HepG2 (cell line): ENCODE measurements around the gene SLC39A2. TPM values are rescaled to one million over a fixed set of nuclear protein-coding genes. Genes with fewer than 3 reads are reported as not detected.

Source experiments
- ATAC-seq: fragments of 200-7000 bp; cut with Tn5 transposase; 3 replicates; pipeline ENCODE4 v1.9.1; 2020; ENCODE audit warnings: mild to moderate bottlenecking, moderate library complexity
- BruUV-seq: library from RNA; stranded (reverse); fragments of 400-500 nt; replicated peaks from 2 replicates; lab custom pipeline; 2021; lab: Mats Ljungman, UMichigan
- CTCF ChIA-PET: fragments of 300-600 bp; formaldehyde crosslinking; extraction: SDS; loops from one replicate; lab custom pipeline; 2021; ENCODE audit warnings: low total read pairs, inconsistent platforms, low intra/inter-chr PET ratio; lab: Yijun Ruan, JAX
- POLR2A ChIA-PET: fragments of 350-600 bp; sonication (Branson Sonifier 250); formaldehyde crosslinking; loops from one replicate; lab custom pipeline; 2020; ENCODE audit warnings: antibody characterized with exemption, inconsistent platforms; lab: Yijun Ruan, JAX
- DNase-seq: peaks from one replicate; pipeline ENCODE4 v3.0.0-alpha.2; 2015; ENCODE audit warnings: low spot score
- FAIRE-seq: peaks from 3 replicates; lab custom pipeline; 2011; peaks lifted over from hg19 to GRCh38; lab: Jason Lieb, UNC
- H2AFZ ChIP-seq: one replicate; pipeline ENCODE4 v1.6.1; 2011; ENCODE audit warnings: low read length, inconsistent platforms
- H3K27ac ChIP-seq: fragments of 300-600 bp; 3 replicates; pipeline ENCODE4 v1.8.0; 2011; ENCODE audit warnings: mixed run types, mild to moderate bottlenecking, mixed read lengths, low read length, inconsistent platforms; ENCODE audit not compliant: insufficient read depth; ENCODE audit errors: extremely low read length
- H3K27me3 ChIP-seq, 2 experiments: fragments of 200-600 bp in 1 of 2; 2 replicates in 1 of 2; 3 replicates in 1 of 2; pipeline versions ENCODE4 v1.6.0 to v1.8.0; 2011; ENCODE audit warnings: low read length in 2 of 2, mild to moderate bottlenecking in 2 of 2, moderate library complexity in 2 of 2, inconsistent platforms in 1 of 2; ENCODE audit not compliant: insufficient read depth in 2 of 2, control insufficient read depth in 1 of 2
- H3K36me3 ChIP-seq, 2 experiments: fragments of 200-600 bp in 1 of 2; replicated peaks in 1 of 2; 2 replicates in 1 of 2; 3 replicates in 1 of 2; pipeline versions ENCODE4 v1.5.1 to v1.8.0; 2011; ENCODE audit warnings: low read length in 2 of 2, inconsistent platforms in 1 of 2; ENCODE audit not compliant: insufficient read depth in 2 of 2, control insufficient read depth in 1 of 2
- H3K4me1 ChIP-seq: 2 replicates; pipeline ENCODE4 v1.5.1; 2012; ENCODE audit warnings: low read length, inconsistent platforms; ENCODE audit not compliant: insufficient read depth
- H3K4me2 ChIP-seq: 2 replicates; pipeline ENCODE4 v1.6.0; 2011; ENCODE audit warnings: low read depth, low read length, inconsistent platforms
- H3K4me3 ChIP-seq, 3 experiments: fragments of 200-600 bp in 1 of 3; sonication (generic), shearing (Covaris generic) in 1 of 3; replicated peaks in 1 of 3; 2 replicates each; pipeline ENCODE4 v1.5.1; 2011 to 2016; ENCODE audit warnings: low read length in 3 of 3, inconsistent platforms in 2 of 3, low read depth in 2 of 3, mild to moderate bottlenecking in 2 of 3, control low read depth in 1 of 3, mixed read lengths in 1 of 3; ENCODE audit not compliant: insufficient read depth in 1 of 3
- H3K79me2 ChIP-seq: one replicate; pipeline ENCODE4 v1.6.1; 2011; ENCODE audit warnings: low read length, inconsistent platforms; ENCODE audit not compliant: insufficient read depth
- H3K9ac ChIP-seq: 2 replicates; pipeline ENCODE4 v1.6.0; 2011; ENCODE audit warnings: mild to moderate bottlenecking, low read depth, low read length, inconsistent platforms; ENCODE audit not compliant: insufficient read depth
- H3K9me3 ChIP-seq: 2 replicates; pipeline ENCODE4 v1.5.1; 2012; ENCODE audit warnings: mild to moderate bottlenecking, low read length
- H4K20me1 ChIP-seq: 2 replicates; pipeline ENCODE4 v1.6.0; 2011; ENCODE audit warnings: inconsistent platforms, mild to moderate bottlenecking, low read length, moderate library complexity; ENCODE audit not compliant: insufficient read depth
- KLF6 ChIP-seq: IDR thresholded peaks from 2 replicates; pipeline ENCODE4 v1.8.0; 2016; ENCODE audit warnings: missing biosample characterization, missing genetic modification reagents
- RCOR2 ChIP-seq: IDR thresholded peaks from 2 replicates; pipeline ENCODE4 v1.6.1; 2016; ENCODE audit warnings: missing biosample characterization, missing genetic modification reagents
- RFXANK ChIP-seq: IDR thresholded peaks from 2 replicates; pipeline ENCODE4 v1.6.1; 2016
- SIX4 ChIP-seq: sonication (generic); formaldehyde crosslinking; IDR thresholded peaks from 2 replicates; pipeline ENCODE4 v1.4.0; 2020; ENCODE audit warnings: missing genetic modification reagents
- XBP1 ChIP-seq: sonication (generic); formaldehyde crosslinking; IDR thresholded peaks from 2 replicates; pipeline ENCODE4 v1.5.0; 2020; ENCODE audit warnings: missing genetic modification reagents
- ZNF12 ChIP-seq: sonication (generic); formaldehyde crosslinking; IDR thresholded peaks from 2 replicates; pipeline ENCODE4 v1.5.0; 2020; ENCODE audit warnings: missing genetic modification reagents
- ZNF337 ChIP-seq: sonication (generic); formaldehyde crosslinking; IDR thresholded peaks from 2 replicates; pipeline ENCODE4 v1.5.1; 2020; ENCODE audit warnings: missing genetic modification reagents, low read depth, mild to moderate bottlenecking, borderline replicate concordance
- ZNF350 ChIP-seq: sonication (generic); formaldehyde crosslinking; IDR thresholded peaks from 2 replicates; pipeline ENCODE4 v1.4.0; 2020; ENCODE audit warnings: mild to moderate bottlenecking, low read depth, missing genetic modification reagents, borderline replicate concordance
- ZNF644 ChIP-seq: IDR thresholded peaks from 2 replicates; pipeline ENCODE4 v1.6.1; 2016; ENCODE audit warnings: low read depth
- WGBS: methylation state at CpG from one replicate; pipeline ENCODE4 v1.1.6; 2017; ENCODE audit warnings: low lambda C conversion rate; 5-methylcytosine and 5-hydroxymethylcytosine counted together
- in situ Hi-C: cut with HindIII; loops from 2 replicates; pipeline ENCODE4 v1.10.0; 2017; ENCODE audit warnings: low pct_unique_long_range_greater_than_20kb; ENCODE audit not compliant: extremely low pct_ligation_motif_present
- intact Hi-C: fragments of 100-400 bp; cut with micrococcal nuclease; formaldehyde crosslinking; loops from one replicate; pipeline ENCODE4 v1.10.0; 2022; ENCODE audit not compliant: unreplicated experiment
- polyA plus RNA-seq, 8 experiments: library from polyadenylated mRNA; depleted of rRNA in 3 of 8; stranded (reverse) in 7 of 8; unstranded in 1 of 8; fragments of >200 nt; fragmentation: Illumina TruSeq in 4 of 8; extraction: Trizol in 4 of 8; gene quantifications; 2 replicates each; pipeline versions ENCODE4 v1.2.1 to v1.2.3, GENCODE V29; 2011 to 2016; ENCODE audit warnings: low read depth in 4 of 8, missing spikeins in 1 of 8, mixed read lengths in 1 of 8; ENCODE audit not compliant: insufficient read depth in 1 of 8
- total RNA-seq, 5 experiments: library from RNA; depleted of rRNA; stranded (reverse); fragments of >200 nt; fragmentation: Illumina TruSeq; extraction: Trizol; gene quantifications; 2 replicates each; pipeline ENCODE4 v1.2.3, GENCODE V29; 2016; ENCODE audit warnings: low read depth in 1 of 5
- TF ChIP-seq, protein P1 (sequence below): sonication (generic); formaldehyde crosslinking; IDR thresholded peaks from 2 replicates; pipeline ENCODE4 v1.8.1; 2023; ENCODE audit warnings: mild to moderate bottlenecking, missing genetic modification reagents
- TF ChIP-seq, protein P2 (sequence below): sonication (generic); formaldehyde crosslinking; IDR thresholded peaks from 2 replicates; pipeline ENCODE4 v1.8.0; 2022; ENCODE audit warnings: missing genetic modification reagents, mild to moderate bottlenecking, borderline replicate concordance
- TF ChIP-seq, protein P3 (sequence below): sonication (generic); formaldehyde crosslinking; IDR thresholded peaks from 2 replicates; pipeline ENCODE4 v1.4.0; 2020; ENCODE audit warnings: mild to moderate bottlenecking, missing genetic modification reagents
- TF ChIP-seq, protein P4 (sequence below): IDR thresholded peaks from 2 replicates; pipeline ENCODE4 v1.6.1; 2016; ENCODE audit warnings: mild to moderate bottlenecking
- TF ChIP-seq, protein P5 (sequence below): sonication (generic); IDR thresholded peaks from 2 replicates; pipeline ENCODE4 v1.6.1; 2016; ENCODE audit warnings: low read depth, borderline replicate concordance
- TF ChIP-seq, protein P6 (sequence below): sonication (generic); formaldehyde crosslinking; IDR thresholded peaks from 2 replicates; pipeline ENCODE4 v1.4.0; 2020; ENCODE audit warnings: missing genetic modification reagents

SLC39A2 gene
- total and polyA plus RNA-seq, 2 of the 13 experiments (the other 11 are each of a cell fraction or from before 2014, with no cell fraction given): 0.08 to 0.11 TPM

DNA sequence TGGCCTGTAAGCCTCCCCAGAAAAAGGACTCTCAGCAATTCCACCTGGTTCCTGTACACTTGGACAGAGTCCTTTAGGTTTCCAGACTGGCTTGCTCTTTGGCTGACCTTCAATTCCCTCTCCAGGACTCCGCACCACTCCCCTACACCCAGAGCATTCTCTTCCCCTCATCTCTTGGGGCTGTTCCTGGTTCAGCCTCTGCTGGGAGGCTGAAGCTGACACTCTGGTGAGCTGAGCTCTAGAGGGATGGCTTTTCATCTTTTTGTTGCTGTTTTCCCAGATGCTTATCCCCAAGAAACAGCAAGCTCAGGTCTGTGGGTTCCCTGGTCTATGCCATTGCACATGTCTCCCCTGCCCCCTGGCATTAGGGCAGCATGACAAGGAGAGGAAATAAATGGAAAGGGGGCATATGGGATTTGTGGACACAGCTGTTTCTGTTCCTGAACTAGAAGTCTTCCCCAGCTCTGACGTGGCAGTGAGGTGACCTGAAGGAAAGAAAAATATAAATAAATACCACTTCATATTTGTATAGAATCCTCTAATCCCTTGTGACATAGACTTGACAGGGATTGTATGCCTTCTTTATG is 44.4 kb downstream of the SLC39A2 start (continued):
- TF ChIP-seq, protein P1, sequence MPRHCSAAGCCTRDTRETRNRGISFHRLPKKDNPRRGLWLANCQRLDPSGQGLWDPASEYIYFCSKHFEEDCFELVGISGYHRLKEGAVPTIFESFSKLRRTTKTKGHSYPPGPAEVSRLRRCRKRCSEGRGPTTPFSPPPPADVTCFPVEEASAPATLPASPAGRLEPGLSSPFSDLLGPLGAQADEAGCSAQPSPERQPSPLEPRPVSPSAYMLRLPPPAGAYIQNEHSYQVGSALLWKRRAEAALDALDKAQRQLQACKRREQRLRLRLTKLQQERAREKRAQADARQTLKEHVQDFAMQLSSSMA (CRISPR knock-in tag): peak; percentile 46; the same call in 1 of the 2 replicates
- TF ChIP-seq, protein P2, sequence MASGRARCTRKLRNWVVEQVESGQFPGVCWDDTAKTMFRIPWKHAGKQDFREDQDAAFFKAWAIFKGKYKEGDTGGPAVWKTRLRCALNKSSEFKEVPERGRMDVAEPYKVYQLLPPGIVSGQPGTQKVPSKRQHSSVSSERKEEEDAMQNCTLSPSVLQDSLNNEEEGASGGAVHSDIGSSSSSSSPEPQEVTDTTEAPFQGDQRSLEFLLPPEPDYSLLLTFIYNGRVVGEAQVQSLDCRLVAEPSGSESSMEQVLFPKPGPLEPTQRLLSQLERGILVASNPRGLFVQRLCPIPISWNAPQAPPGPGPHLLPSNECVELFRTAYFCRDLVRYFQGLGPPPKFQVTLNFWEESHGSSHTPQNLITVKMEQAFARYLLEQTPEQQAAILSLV (CRISPR knock-in tag): 0 out of 2 replicates have a peak, but pooled peaks have one; percentile 15
- no peak for TF ChIP-seq ZNF337 (CRISPR knock-in tag)
- TF ChIP-seq ZNF350 (CRISPR knock-in tag): 0 out of 2 replicates have a peak, but pooled peaks have one; percentile 12
- 0 out of 2 replicates have a peak, but pooled peaks have one; percentile 5 for TF ChIP-seq KLF6 (CRISPR knock-in tag)

DNA sequence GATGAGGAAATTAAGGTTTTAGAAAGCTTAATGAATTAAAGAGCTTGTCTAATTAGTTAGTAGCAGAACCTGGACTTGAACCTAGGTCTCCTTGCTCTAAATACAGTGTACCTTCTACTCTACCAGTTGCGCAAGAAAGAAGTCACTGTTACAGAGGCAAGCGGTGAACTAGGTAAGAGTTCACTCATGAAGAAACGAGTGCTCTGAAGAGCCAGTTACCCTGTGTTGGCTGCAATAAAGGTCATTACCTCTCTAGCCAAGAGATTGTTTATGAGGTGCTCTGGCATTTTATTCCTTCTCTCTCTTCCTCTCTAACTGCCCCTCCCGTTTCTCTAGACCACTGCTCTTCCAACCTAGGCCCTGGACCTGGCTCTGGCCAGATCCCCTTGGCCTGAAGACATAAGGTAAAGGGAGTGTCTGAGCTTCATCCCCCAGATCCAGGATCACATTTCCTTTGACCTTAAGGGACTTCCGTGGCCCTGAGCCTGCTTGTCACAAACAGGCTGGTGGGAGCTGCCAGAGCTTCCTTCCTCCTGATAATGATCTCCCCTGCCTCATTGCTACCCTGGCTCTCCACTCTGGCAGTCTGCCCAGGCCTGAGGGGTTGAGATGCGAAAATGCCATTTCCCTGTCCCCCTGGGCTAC is 45.0 kb downstream of the SLC39A2 start:
- no peaks in the 10 kb centered on the region for H3K27me3 ChIP-seq
- DNase-seq: peak; percentile 78
- H4K20me1 ChIP-seq: no peaks in the 10 kb centered on the region
- H3K4me3 ChIP-seq: 0 out of 6 replicates have a peak overlapping the region, but pooled peaks of 1 of the 3 experiments have one; percentile 15
- H3K79me2 ChIP-seq: no peaks in the 10 kb centered on the region
- intact Hi-C loops (no loop called here), in situ Hi-C loops (loop anchor here (5.0 kb wide), 1 partner anchor 187 kb away; no protein-coding TSS in a partner anchor)
- H3K9me3 ChIP-seq: no peaks in the 10 kb centered on the region
- peak; percentile 73 for FAIRE-seq
- H3K9ac ChIP-seq: peak overlapping the region; percentile 14; the same call in 1 of the 2 replicates
- no TSS peak for BruUV-seq
- CTCF ChIA-PET: interaction anchor here (0.9 to 2.2 kb wide), 2 partner anchors 29 to 48 kb away, joined by 4 to 8 read pairs; no protein-coding TSS in a partner anchor
- H3K4me1 ChIP-seq: peaks cover 75% of the 10 kb centered on the region
- peak; percentile 42 for ATAC-seq
- 19% methylated on average over 6 of the region's 6 CpGs for WGBS
- no peaks in the 10 kb centered on the region for H3K36me3 ChIP-seq
- H2AFZ ChIP-seq: no peak overlapping the region
- POLR2A ChIA-PET: interaction anchor here (1.2 to 2.3 kb wide), 9 partner anchors 8 to 358 kb away, joined by 3 to 18 read pairs (median 7); partner anchors contain the start of genes ARHGEF40 and NDRG2
- peak overlapping the region; percentile 83 for H3K27ac ChIP-seq
- peak overlapping the region; percentile 52 for H3K4me2 ChIP-seq
- TF ChIP-seq RCOR2: peak; percentile 91
- TF ChIP-seq, protein P3, sequence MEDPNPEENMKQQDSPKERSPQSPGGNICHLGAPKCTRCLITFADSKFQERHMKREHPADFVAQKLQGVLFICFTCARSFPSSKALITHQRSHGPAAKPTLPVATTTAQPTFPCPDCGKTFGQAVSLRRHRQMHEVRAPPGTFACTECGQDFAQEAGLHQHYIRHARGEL (CRISPR knock-in tag): no peak
- peak; percentile 91 for TF ChIP-seq ZNF12 (CRISPR knock-in tag)
- no peak for TF ChIP-seq XBP1 (CRISPR knock-in tag)
- TF ChIP-seq, protein P4, sequence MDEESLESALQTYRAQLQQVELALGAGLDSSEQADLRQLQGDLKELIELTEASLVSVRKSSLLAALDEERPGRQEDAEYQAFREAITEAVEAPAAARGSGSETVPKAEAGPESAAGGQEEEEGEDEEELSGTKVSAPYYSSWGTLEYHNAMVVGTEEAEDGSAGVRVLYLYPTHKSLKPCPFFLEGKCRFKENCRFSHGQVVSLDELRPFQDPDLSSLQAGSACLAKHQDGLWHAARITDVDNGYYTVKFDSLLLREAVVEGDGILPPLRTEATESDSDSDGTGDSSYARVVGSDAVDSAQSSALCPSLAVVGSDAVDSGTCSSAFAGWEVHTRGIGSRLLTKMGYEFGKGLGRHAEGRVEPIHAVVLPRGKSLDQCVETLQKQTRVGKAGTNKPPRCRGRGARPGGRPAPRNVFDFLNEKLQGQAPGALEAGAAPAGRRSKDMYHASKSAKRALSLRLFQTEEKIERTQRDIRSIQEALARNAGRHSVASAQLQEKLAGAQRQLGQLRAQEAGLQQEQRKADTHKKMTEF (CRISPR knock-in tag): peak; percentile 65
- TF ChIP-seq, protein P5, sequence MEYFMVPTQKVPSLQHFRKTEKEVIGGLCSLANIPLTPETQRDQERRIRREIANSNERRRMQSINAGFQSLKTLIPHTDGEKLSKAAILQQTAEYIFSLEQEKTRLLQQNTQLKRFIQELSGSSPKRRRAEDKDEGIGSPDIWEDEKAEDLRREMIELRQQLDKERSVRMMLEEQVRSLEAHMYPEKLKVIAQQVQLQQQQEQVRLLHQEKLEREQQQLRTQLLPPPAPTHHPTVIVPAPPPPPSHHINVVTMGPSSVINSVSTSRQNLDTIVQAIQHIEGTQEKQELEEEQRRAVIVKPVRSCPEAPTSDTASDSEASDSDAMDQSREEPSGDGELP: no peak
- peak; percentile 97 for TF ChIP-seq ZNF644 (CRISPR knock-in tag)
- TF ChIP-seq RFXANK (CRISPR knock-in tag): no peak
- 0 out of 2 replicates have a peak, but pooled peaks have one; percentile 32 for TF ChIP-seq SIX4 (CRISPR knock-in tag)
- TF ChIP-seq, protein P6, sequence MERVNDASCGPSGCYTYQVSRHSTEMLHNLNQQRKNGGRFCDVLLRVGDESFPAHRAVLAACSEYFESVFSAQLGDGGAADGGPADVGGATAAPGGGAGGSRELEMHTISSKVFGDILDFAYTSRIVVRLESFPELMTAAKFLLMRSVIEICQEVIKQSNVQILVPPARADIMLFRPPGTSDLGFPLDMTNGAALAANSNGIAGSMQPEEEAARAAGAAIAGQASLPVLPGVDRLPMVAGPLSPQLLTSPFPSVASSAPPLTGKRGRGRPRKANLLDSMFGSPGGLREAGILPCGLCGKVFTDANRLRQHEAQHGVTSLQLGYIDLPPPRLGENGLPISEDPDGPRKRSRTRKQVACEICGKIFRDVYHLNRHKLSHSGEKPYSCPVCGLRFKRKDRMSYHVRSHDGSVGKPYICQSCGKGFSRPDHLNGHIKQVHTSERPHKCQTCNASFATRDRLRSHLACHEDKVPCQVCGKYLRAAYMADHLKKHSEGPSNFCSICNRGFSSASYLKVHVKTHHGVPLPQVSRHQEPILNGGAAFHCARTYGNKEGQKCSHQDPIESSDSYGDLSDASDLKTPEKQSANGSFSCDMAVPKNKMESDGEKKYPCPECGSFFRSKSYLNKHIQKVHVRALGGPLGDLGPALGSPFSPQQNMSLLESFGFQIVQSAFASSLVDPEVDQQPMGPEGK (CRISPR knock-in tag): peak; percentile 48
